GM06990 (cell line): ENCODE data around the gene AQP5.

ENCODE experiments used
- DNase-seq: peaks from one replicate; pipeline ENCODE4 v3.0.0-alpha.2; 2011; ENCODE audit not compliant: insufficient read length; ENCODE audit errors: extremely low read depth
- H3K27me3 ChIP-seq: replicated peaks from 2 replicates; pipeline ENCODE4 v1.6.0; 2011; ENCODE audit warnings: low read length; ENCODE audit not compliant: control insufficient read depth, insufficient read depth
- H3K36me3 ChIP-seq: 2 replicates; pipeline ENCODE4 v1.5.1; 2011; ENCODE audit warnings: low read length; ENCODE audit not compliant: control insufficient read depth, insufficient read depth
- H3K4me3 ChIP-seq: replicated peaks from 2 replicates; pipeline ENCODE4 v1.5.1; 2011; ENCODE audit warnings: low read depth, mild to moderate bottlenecking, control low read depth, low read length
- CTCF ChIP-seq: IDR thresholded peaks from 2 replicates; pipeline ENCODE4 v1.5.1; 2011; ENCODE audit warnings: low read length, control low read depth, mild to moderate bottlenecking, inconsistent platforms; ENCODE audit not compliant: insufficient read depth, poor library complexity, severe bottlenecking

The AQP5 gene

GRCh38 chr12:49944718-49945117, 17.0 kb upstream of the AQP5 start:
- no peak overlapping the region for H3K4me3 ChIP-seq
- no peak for DNase-seq
- H3K27me3 ChIP-seq: no peaks in the 10 kb centered on the region; the same call in 1 of the 2 replicates
- H3K36me3 ChIP-seq: no peaks in the 10 kb centered on the region
- TF ChIP-seq CTCF: no peak

GRCh38 chr12:49945394-49946080, 16.1 kb upstream of the AQP5 start:
- Histone ChIP-seq H3K36me3 (no peaks in the 10 kb centered on the region), H3K27me3 (peaks cover 2% of the 10 kb centered on the region), H3K4me3 (peak overlapping the region; percentile 34)
- DNase-seq: peak; percentile 79
- peak; percentile 95 for TF ChIP-seq CTCF

- no peak overlapping the region for H3K4me3 ChIP-seq
- no peaks in the 10 kb centered on the region for H3K36me3 ChIP-seq
- H3K27me3 ChIP-seq: peaks cover 2% of the 10 kb centered on the region
- DNase-seq: no peak
- no peak for TF ChIP-seq CTCF
Measured at GRCh38 chr12:49946086-49946485, 15.6 kb upstream of the AQP5 start.

- no peak overlapping the region for H3K4me3 ChIP-seq
- peaks cover 2% of the 10 kb centered on the region for H3K27me3 ChIP-seq
- H3K36me3 ChIP-seq: no peaks in the 10 kb centered on the region
- TF ChIP-seq CTCF: no peak
- no peak for DNase-seq
Measured at GRCh38 chr12:49946497-49946896, 15.2 kb upstream of the AQP5 start.

GRCh38 chr12:49947593-49948226, 14.0 kb upstream of the AQP5 start:
- no peak for DNase-seq
- Histone ChIP-seq H3K27me3 (peaks cover 2% of the 10 kb centered on the region), H3K4me3 (no peak overlapping the region), H3K36me3 (no peaks in the 10 kb centered on the region)
- TF ChIP-seq CTCF: no peak
